HFFc6 (cell line): ENCODE measurements around the gene RET. TPM values are rescaled to one million over a fixed set of nuclear protein-coding genes. Genes with fewer than 3 reads are reported as not detected.

Experiments
- DNase-seq: peaks from one replicate; pipeline ENCODE4 v3.0.0-alpha.2; 2018
- H3K27ac Mint-ChIP-seq: 2 replicates; pipeline ENCODE4 v1.8.0; 2020; ENCODE audit warnings: mild to moderate bottlenecking, mixed read lengths
- H3K27me3 Mint-ChIP-seq: 2 replicates; pipeline ENCODE4 v1.8.0; 2021; ENCODE audit warnings: mild to moderate bottlenecking, moderate library complexity, mixed read lengths; ENCODE audit not compliant: insufficient read depth
- H3K36me3 Mint-ChIP-seq: 2 replicates; pipeline ENCODE4 v1.8.0; 2021; ENCODE audit warnings: low read depth, mixed read lengths
- H3K4me1 Mint-ChIP-seq: 2 replicates; pipeline ENCODE4 v1.8.0; 2020; ENCODE audit warnings: low read depth, mixed read lengths
- H3K4me3 Mint-ChIP-seq: 2 replicates; pipeline ENCODE4 v1.8.0; 2020; ENCODE audit warnings: mild to moderate bottlenecking, moderate library complexity, mixed read lengths
- H3K9me3 Mint-ChIP-seq: 2 replicates; pipeline ENCODE4 v1.8.0; 2020; ENCODE audit warnings: mild to moderate bottlenecking, mixed read lengths
- CTCF ChIP-seq: fragments of 200-600 bp; sonication (generic); IDR thresholded peaks from 2 replicates; pipeline ENCODE4 v1.5.0; 2021; ENCODE audit warnings: antibody characterized with exemption, mild to moderate bottlenecking
- total RNA-seq, 6 experiments: library from RNA; stranded (reverse); fragmentation: NEBNext Ultra II Directional; extraction: Animal tissue kit (Norgen Biotek cat#: 25700); gene quantifications; 2 replicates in 1 of 6; 3 replicates in 5 of 6; pipeline ENCODE4 v1.2.3, GENCODE V29; 2021

Gene RET
- total RNA-seq, 6 experiments from 2014 or later = 0.08 to 0.62 (median 0.46) TPM; not detected in 1

DNA sequence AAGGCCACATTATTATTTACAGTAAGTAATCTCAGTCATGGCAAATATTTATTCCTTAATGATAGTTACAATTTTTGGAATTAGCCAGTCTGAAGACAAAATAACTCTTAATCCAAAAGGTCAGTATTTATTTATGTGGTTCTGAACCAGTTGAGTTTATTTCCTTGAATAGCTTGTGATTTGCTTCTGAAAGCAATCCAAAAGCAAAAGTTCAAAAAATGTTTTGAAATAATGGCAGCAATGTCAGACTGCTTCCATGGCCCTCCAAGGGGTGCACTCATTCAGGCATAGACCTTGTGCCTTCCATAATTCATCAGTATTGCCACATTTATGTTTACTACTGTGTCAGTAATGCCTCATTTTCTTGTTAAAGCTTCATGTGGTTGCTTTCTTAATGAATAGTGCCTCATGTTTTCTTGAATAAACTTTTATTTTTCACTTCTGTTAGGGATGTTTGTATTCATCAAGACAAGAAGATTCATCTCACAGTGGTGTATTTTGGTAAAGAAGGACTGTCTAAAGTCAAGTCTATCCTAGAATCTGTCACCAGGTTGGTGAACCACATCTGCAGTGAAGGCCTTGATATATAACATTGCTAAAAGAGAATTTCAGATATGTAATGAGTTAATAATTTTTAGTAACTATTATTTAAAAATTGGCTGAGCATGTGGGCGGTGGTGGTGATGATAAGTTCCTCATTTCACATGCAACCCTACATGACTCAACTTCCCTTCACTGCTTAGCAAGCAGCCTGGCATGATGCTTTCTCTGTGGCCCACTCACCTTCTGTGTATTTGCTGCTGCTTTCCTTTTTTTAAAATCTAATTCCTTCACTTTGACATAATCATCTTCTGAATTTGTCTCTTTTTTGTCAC, 83.4 kb downstream of the RET start:
- Mint-ChIP-seq H3K9me3 (no peaks in the 10 kb centered on the region), H3K4me1 (peaks cover 56% of the 10 kb centered on the region), H3K27ac (peak overlapping the region; percentile 69), H3K36me3 (peaks cover 33% of the 10 kb centered on the region), H3K27me3 (peaks cover 2% of the 10 kb centered on the region; the same call in 1 of the 2 replicates), H3K4me3 (peak overlapping the region; percentile 58)
- no peak for TF ChIP-seq CTCF
- DNase-seq = peak; percentile 57

- H3K9me3 Mint-ChIP-seq = no peaks in the 10 kb centered on the region
- peak overlapping the region; percentile 58 for H3K4me3 Mint-ChIP-seq
- peaks cover 2% of the 10 kb centered on the region; the same call in 1 of the 2 replicates for H3K27me3 Mint-ChIP-seq
- no peak for TF ChIP-seq CTCF
- peaks cover 51% of the 10 kb centered on the region for H3K4me1 Mint-ChIP-seq
- DNase-seq = no peak
- H3K36me3 Mint-ChIP-seq = peaks cover 33% of the 10 kb centered on the region
- H3K27ac Mint-ChIP-seq = peak overlapping the region; percentile 69
Observed at GRCh38 chr10:43160921-43161255, 84.0 kb downstream of the RET start.

- peaks cover 33% of the 10 kb centered on the region for H3K36me3 Mint-ChIP-seq
- H3K4me3 Mint-ChIP-seq = no peak overlapping the region
- DNase-seq = no peak
- H3K9me3 Mint-ChIP-seq = no peaks in the 10 kb centered on the region
- H3K27ac Mint-ChIP-seq = no peak overlapping the region
- no peak for TF ChIP-seq CTCF
- H3K27me3 Mint-ChIP-seq = peaks cover 2% of the 10 kb centered on the region; the same call in 1 of the 2 replicates
- H3K4me1 Mint-ChIP-seq = peaks cover 45% of the 10 kb centered on the region
Observed at GRCh38 chr10:43162604-43163003, 85.7 kb downstream of the RET start.

DNA sequence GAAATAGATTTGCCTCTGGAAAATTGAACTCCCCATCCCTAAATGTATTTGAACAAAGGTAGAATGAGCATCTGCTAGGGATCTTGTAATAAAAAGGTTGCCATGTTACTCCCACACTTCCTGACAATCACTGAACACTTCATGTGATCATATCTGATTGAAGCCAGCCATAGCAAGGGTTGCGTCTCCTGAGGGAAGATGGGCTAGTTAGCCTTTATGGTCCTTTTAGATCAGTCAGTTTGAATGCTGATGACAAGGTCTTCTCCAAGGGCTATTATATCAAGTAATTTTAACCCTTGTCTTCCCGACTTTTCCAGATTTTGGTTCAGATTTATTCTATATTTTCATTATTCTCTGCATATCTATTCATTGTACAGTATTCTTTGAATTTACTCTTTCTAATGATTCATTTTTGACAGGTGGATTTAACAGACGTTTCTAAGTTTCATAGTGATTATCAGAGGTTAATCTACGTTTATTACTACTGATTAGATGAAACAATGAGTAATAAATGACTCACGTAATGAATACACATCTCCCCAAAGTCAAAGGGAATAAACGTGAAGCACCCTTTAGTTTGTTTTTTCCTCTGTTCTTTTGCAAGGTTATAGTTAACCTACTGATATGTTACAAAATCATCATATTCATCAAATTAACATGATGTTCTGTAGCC, 89.5 kb downstream of the RET start:
- no peak for DNase-seq
- no peak for TF ChIP-seq CTCF
- peaks cover 2% of the 10 kb centered on the region; the same call in 1 of the 2 replicates for H3K27me3 Mint-ChIP-seq
- no peaks in the 10 kb centered on the region for H3K9me3 Mint-ChIP-seq
- peaks cover 37% of the 10 kb centered on the region for H3K36me3 Mint-ChIP-seq
- H3K27ac Mint-ChIP-seq = no peak overlapping the region
- H3K4me3 Mint-ChIP-seq = no peak overlapping the region
- peaks cover 36% of the 10 kb centered on the region for H3K4me1 Mint-ChIP-seq

- no peak for TF ChIP-seq CTCF
- DNase-seq = no peak
- H3K9me3 Mint-ChIP-seq = no peaks in the 10 kb centered on the region
- H3K4me3 Mint-ChIP-seq = no peak overlapping the region
- peaks cover 36% of the 10 kb centered on the region for H3K4me1 Mint-ChIP-seq
- peaks cover 31% of the 10 kb centered on the region for H3K36me3 Mint-ChIP-seq
- H3K27me3 Mint-ChIP-seq = peaks cover 2% of the 10 kb centered on the region; the same call in 1 of the 2 replicates
- H3K27ac Mint-ChIP-seq = no peak overlapping the region
Observed at GRCh38 chr10:43166880-43167497, 90.1 kb downstream of the RET start.
